Natural killer cell (primary cell): ENCODE results near the gene MEF2A. TPM values are rescaled to one million over a fixed set of nuclear protein-coding genes. Genes with fewer than 3 reads are reported as not detected.

ENCODE experiments used
- ATAC-seq, 3 donors: fragments of 150-1000 bp in 2 of 3; fragments of 200-7000 bp in 1 of 3; cut with Tn5 transposase; 1 replicate in 1 of 3; 2 replicates in 2 of 3; pipeline ENCODE4 v1.10.0; 2021; ENCODE audit warnings: mild to moderate bottlenecking in 2 of 3, moderate library complexity in 2 of 3
- DNase-seq, 2 donors: peaks; one replicate each; pipeline versions ENCODE4 v3.0.0 to v3.0.0-alpha.2; 2013 to 2021; ENCODE audit warnings: mixed read lengths in 1 of 2
- H3K27ac ChIP-seq: one replicate; pipeline ENCODE4 v1.5.1; 2013; ENCODE audit warnings: mild to moderate bottlenecking, low read length
- H3K27me3 ChIP-seq: one replicate; pipeline ENCODE4 v1.6.1; 2013; ENCODE audit warnings: low read length; ENCODE audit not compliant: control insufficient read depth, insufficient read depth
- H3K36me3 ChIP-seq: one replicate; pipeline ENCODE4 v1.6.1; 2013; ENCODE audit warnings: low read length; ENCODE audit not compliant: control insufficient read depth, insufficient read depth
- H3K4me1 ChIP-seq: one replicate; pipeline ENCODE4 v1.6.1; 2013; ENCODE audit warnings: low read length; ENCODE audit not compliant: control insufficient read depth, insufficient read depth
- H3K4me3 ChIP-seq: one replicate; pipeline ENCODE4 v1.5.1; 2013; ENCODE audit warnings: low read length
- H3K9me3 ChIP-seq: one replicate; pipeline ENCODE4 v1.6.1; 2013; ENCODE audit warnings: low read length; ENCODE audit not compliant: control insufficient read depth, insufficient read depth
- H3K27ac Mint-ChIP-seq, 2 donors: one replicate each; pipeline ENCODE4 v1.8.0; 2022; ENCODE audit warnings: mild to moderate bottlenecking in 2 of 2, mixed read lengths in 2 of 2, moderate library complexity in 1 of 2
- H3K27me3 Mint-ChIP-seq, 2 donors: one replicate each; pipeline ENCODE4 v1.8.0; 2022; ENCODE audit warnings: low read depth in 2 of 2, mixed read lengths in 2 of 2
- H3K36me3 Mint-ChIP-seq: one replicate; pipeline ENCODE4 v1.8.0; 2022; ENCODE audit warnings: mixed read lengths
- H3K4me1 Mint-ChIP-seq, 2 donors: one replicate each; pipeline ENCODE4 v1.8.0; 2022; ENCODE audit warnings: mixed read lengths in 2 of 2
- H3K4me3 Mint-ChIP-seq: one replicate; pipeline ENCODE4 v1.8.0; 2022; ENCODE audit warnings: mild to moderate bottlenecking, moderate library complexity, mixed read lengths
- H3K9me3 Mint-ChIP-seq, 2 donors: one replicate each; pipeline ENCODE4 v1.8.0; 2022; ENCODE audit warnings: mixed read lengths in 2 of 2
- CTCF ChIP-seq: fragments of 200-600 bp; IDR thresholded peaks from one replicate; pipeline ENCODE4 v1.8.0; 2022; ENCODE audit warnings: antibody characterized with exemption
- WGBS: methylation state at CpG from one replicate; pipeline ENCODE4 v1.1.7; 2013; ENCODE audit warnings: missing lambda C conversion rate; ENCODE audit not compliant: insufficient coverage; 5-methylcytosine and 5-hydroxymethylcytosine counted together
- intact Hi-C: fragments of 100-400 bp; cut with micrococcal nuclease; formaldehyde crosslinking; loops from one replicate; pipeline ENCODE4 v1.14.2; 2022
- total RNA-seq, 4 donors: library from RNA; stranded (reverse); fragments of 120-200 nt in 1 of 4; gene quantifications; one replicate each; pipeline versions ENCODE4 v1.2.3 to v1.2.4, GENCODE V29; 2013 to 2022

Gene MEF2A
- total RNA-seq, 3 donors from 2014 or later (not counting 1 experiment from before 2014, with no cell fraction given): 31.1 to 33.9 (median 33.6) TPM

GRCh38 chr15:99593070-99593469, 27.3 kb downstream of the MEF2A start:
- Histone ChIP-seq H3K9me3 (no peaks in the 10 kb centered on the region), H3K4me1 (no peaks in the 10 kb centered on the region), H3K36me3 (no peaks in the 10 kb centered on the region), H3K27me3 (no peaks in the 10 kb centered on the region), H3K27ac (no peak overlapping the region), H3K4me3 (no peak overlapping the region)
- peaks cover 0 to 4% of the 10 kb centered on the region in 2 donors for H3K9me3 Mint-ChIP-seq
- H3K36me3 Mint-ChIP-seq: no peaks in the 10 kb centered on the region
- ATAC-seq: no peak
- intact Hi-C loops: no loop called here
- no peak for DNase-seq
- no peak overlapping the region for H3K27ac Mint-ChIP-seq
- TF ChIP-seq CTCF: no peak
- 100% methylated on average over 4 of the region's 6 CpGs for WGBS
- H3K4me1 Mint-ChIP-seq: peaks cover 55 to 59% of the 10 kb centered on the region in 2 donors
- no peak overlapping the region for H3K4me3 Mint-ChIP-seq
- no peaks in the 10 kb centered on the region for H3K27me3 Mint-ChIP-seq

GRCh38 chr15:99594916-99595315, 29.1 kb downstream of the MEF2A start:
- DNase-seq (no peak), ATAC-seq (no peak)
- 100% methylated on average over 1 of the region's 2 CpGs for WGBS
- Mint-ChIP-seq H3K4me1 (peaks cover 41 to 52% of the 10 kb centered on the region in 2 donors), H3K27ac (no peak overlapping the region), H3K4me3 (no peak overlapping the region), H3K27me3 (no peaks in the 10 kb centered on the region), H3K36me3 (no peaks in the 10 kb centered on the region), H3K9me3 (peaks cover 0 to 4% of the 10 kb centered on the region in 2 donors)
- Histone ChIP-seq H3K4me3 (no peak overlapping the region), H3K36me3 (no peaks in the 10 kb centered on the region), H3K27ac (no peak overlapping the region), H3K4me1 (no peaks in the 10 kb centered on the region), H3K9me3 (no peaks in the 10 kb centered on the region), H3K27me3 (no peaks in the 10 kb centered on the region)
- no peak for TF ChIP-seq CTCF
- intact Hi-C loops: no loop called here

- intact Hi-C loops: no loop called here
- DNase-seq (no peak), ATAC-seq (no peak)
- TF ChIP-seq CTCF: no peak
- no peak overlapping the region for H3K4me3 ChIP-seq
- peaks cover 5% of the 10 kb centered on the region for H3K4me1 ChIP-seq
- 92% methylated on average over 3 of the region's 3 CpGs for WGBS
- H3K27me3 ChIP-seq: no peaks in the 10 kb centered on the region
- H3K36me3 Mint-ChIP-seq: peaks cover 8% of the 10 kb centered on the region
- H3K27me3 Mint-ChIP-seq: no peaks in the 10 kb centered on the region
- no peak overlapping the region for H3K27ac Mint-ChIP-seq
- peaks cover 5% of the 10 kb centered on the region for H3K36me3 ChIP-seq
- H3K4me1 Mint-ChIP-seq: peaks cover 29 to 51% of the 10 kb centered on the region in 2 donors
- H3K27ac ChIP-seq: no peak overlapping the region
- no peaks in the 10 kb centered on the region for H3K9me3 ChIP-seq
- H3K4me3 Mint-ChIP-seq: no peak overlapping the region
- peaks cover 0 to 4% of the 10 kb centered on the region in 2 donors for H3K9me3 Mint-ChIP-seq
Observed at GRCh38 chr15:99598296-99598695, 32.5 kb downstream of the MEF2A start.

GRCh38 chr15:99603828-99604227, 38.0 kb downstream of the MEF2A start:
- H3K36me3 Mint-ChIP-seq: peaks cover 8% of the 10 kb centered on the region
- Histone ChIP-seq H3K36me3 (peaks cover 5% of the 10 kb centered on the region), H3K27me3 (no peaks in the 10 kb centered on the region), H3K4me1 (peaks cover 11% of the 10 kb centered on the region), H3K9me3 (no peaks in the 10 kb centered on the region), H3K4me3 (no peak overlapping the region), H3K27ac (no peak overlapping the region)
- DNase-seq: no peak
- H3K4me1 Mint-ChIP-seq: peaks cover 52 to 59% of the 10 kb centered on the region in 2 donors
- WGBS: 100% methylated on average over 1 of the region's 1 CpG
- no peaks in the 10 kb centered on the region for H3K9me3 Mint-ChIP-seq
- TF ChIP-seq CTCF: no peak
- peak overlapping the region in 1 of 2 donors; percentile 21 for H3K27ac Mint-ChIP-seq
- H3K4me3 Mint-ChIP-seq: no peak overlapping the region
- no peak for ATAC-seq
- H3K27me3 Mint-ChIP-seq: no peaks in the 10 kb centered on the region
- intact Hi-C loops: no loop called here
